Neural progenitor cell (in vitro differentiated cells): ENCODE measurements around the gene WFS1. TPM values are rescaled to one million over a fixed set of nuclear protein-coding genes. Genes with fewer than 3 reads are reported as not detected.

Experiments
- DNase-seq: peaks from one replicate; pipeline ENCODE4 v3.0.0-alpha.2; 2016; ENCODE audit warnings: low spot score
- H2AFZ ChIP-seq: fragments of 200-600 bp; sonication (generic); replicated peaks from 2 replicates; pipeline ENCODE4 v1.6.1; 2016; ENCODE audit warnings: antibody characterized with exemption
- H3F3A ChIP-seq: fragments of 200-600 bp; sonication (generic); 2 replicates; pipeline ENCODE4 v1.6.1; 2016; ENCODE audit warnings: antibody characterized with exemption, low read depth
- H3K27ac ChIP-seq: fragments of 200-600 bp; sonication (generic); 2 replicates; pipeline ENCODE4 v1.5.1; 2016; ENCODE audit warnings: mild to moderate bottlenecking
- H3K27me3 ChIP-seq: fragments of 200-600 bp; sonication (generic); 2 replicates; pipeline ENCODE4 v1.6.1; 2016; ENCODE audit warnings: mild to moderate bottlenecking, moderate library complexity
- H3K36me3 ChIP-seq: fragments of 200-600 bp; sonication (generic); 2 replicates; pipeline ENCODE4 v1.5.1; 2016
- H3K4me1 ChIP-seq: fragments of 200-600 bp; sonication (generic); 2 replicates; pipeline ENCODE4 v1.6.1; 2016; ENCODE audit warnings: mixed run types
- H3K4me2 ChIP-seq: fragments of 200-600 bp; sonication (generic); 2 replicates; pipeline ENCODE4 v1.6.1; 2016
- H3K4me3 ChIP-seq: fragments of 200-600 bp; sonication (generic); 2 replicates; pipeline ENCODE4 v1.5.1; 2016
- H3K79me2 ChIP-seq: fragments of 200-600 bp; sonication (generic); 2 replicates; pipeline ENCODE4 v1.6.1; 2016; ENCODE audit warnings: low read depth
- H3K9ac ChIP-seq: fragments of 200-600 bp; sonication (generic); 2 replicates; pipeline ENCODE4 v1.6.1; 2016
- H3K9me3 ChIP-seq: fragments of 200-600 bp; sonication (generic); 2 replicates; pipeline ENCODE4 v1.5.1; 2016; ENCODE audit warnings: low read depth
- H4K20me1 ChIP-seq: fragments of 200-600 bp; sonication (generic); 2 replicates; pipeline ENCODE4 v1.6.1; 2016; ENCODE audit warnings: low read depth
- H3K27ac Mint-ChIP-seq: 3 replicates; pipeline ENCODE4 v1.8.0; 2021; ENCODE audit warnings: mixed read lengths
- H3K27me3 Mint-ChIP-seq: 2 replicates; pipeline ENCODE4 v1.8.0; 2022; ENCODE audit warnings: low read depth, mild to moderate bottlenecking, inconsistent platforms, moderate library complexity, mixed read lengths; ENCODE audit not compliant: insufficient read depth
- H3K36me3 Mint-ChIP-seq: 3 replicates; pipeline ENCODE4 v1.8.0; 2021; ENCODE audit warnings: mixed read lengths
- H3K4me1 Mint-ChIP-seq: 3 replicates; pipeline ENCODE4 v1.8.0; 2021; ENCODE audit warnings: mixed read lengths
- H3K4me3 Mint-ChIP-seq: 3 replicates; pipeline ENCODE4 v1.8.0; 2021; ENCODE audit warnings: mild to moderate bottlenecking, moderate library complexity, mixed read lengths
- H3K9me3 Mint-ChIP-seq: 3 replicates; pipeline ENCODE4 v1.8.0; 2020; ENCODE audit warnings: mixed read lengths
- CTCF ChIP-seq: fragments of 200-600 bp; sonication (generic); IDR thresholded peaks from 2 replicates; pipeline ENCODE4 v1.5.1; 2017; ENCODE audit warnings: antibody characterized with exemption, mild to moderate bottlenecking
- EZH2 ChIP-seq: fragments of 200-600 bp; sonication (generic); IDR thresholded peaks from 2 replicates; pipeline ENCODE4 v1.6.1; 2017; ENCODE audit warnings: antibody characterized with exemption, mild to moderate bottlenecking, moderate library complexity
- EZH2phosphoT487 ChIP-seq: fragments of 200-600 bp; sonication (generic); IDR thresholded peaks from 2 replicates; pipeline ENCODE4 v1.6.1; 2017; ENCODE audit warnings: antibody characterized with exemption
- total RNA-seq: library from RNA; depleted of rRNA; stranded (reverse); fragments of >200 nt; gene quantifications from 2 replicates; pipeline ENCODE4 v1.2.3, GENCODE V29; 2015; ENCODE audit warnings: low replicate concordance

Gene WFS1
- total RNA-seq, 1 donor from 2014 or later, result 8.8 TPM

DNA sequence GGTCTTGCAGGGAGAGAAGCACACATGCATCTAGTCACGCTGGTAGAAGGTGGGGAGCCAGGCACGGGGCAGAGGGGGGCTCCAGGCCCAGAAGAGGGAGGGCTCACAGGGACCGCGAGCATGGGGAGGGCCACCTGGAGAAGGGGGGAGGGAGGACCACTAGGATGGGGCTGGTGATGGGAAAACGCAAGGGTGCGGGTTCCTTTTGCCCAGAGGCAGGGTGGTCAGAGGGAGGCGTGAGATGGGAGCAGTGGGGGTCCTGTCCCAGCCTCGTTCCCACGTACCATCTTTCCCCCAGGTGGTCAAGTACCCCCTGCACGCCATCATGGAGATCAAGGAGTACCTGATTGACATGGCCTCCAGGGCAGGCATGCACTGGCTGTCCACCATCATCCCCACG is 30.7 kb downstream of the WFS1 start:
- Histone ChIP-seq H3K4me2 (no peak overlapping the region), H3F3A (no peaks in the 10 kb centered on the region), H2AFZ (no peak overlapping the region), H3K36me3 (no peaks in the 10 kb centered on the region), H3K9me3 (no peaks in the 10 kb centered on the region), H4K20me1 (no peaks in the 10 kb centered on the region), H3K27ac (no peak overlapping the region), H3K9ac (no peak overlapping the region), H3K4me3 (no peak overlapping the region), H3K27me3 (no peaks in the 10 kb centered on the region), H3K79me2 (no peaks in the 10 kb centered on the region), H3K4me1 (no peaks in the 10 kb centered on the region)
- Mint-ChIP-seq H3K4me3 (no peak overlapping the region), H3K4me1 (no peaks in the 10 kb centered on the region), H3K9me3 (no peaks in the 10 kb centered on the region), H3K27me3 (peaks cover 2% of the 10 kb centered on the region), H3K36me3 (peaks cover 24% of the 10 kb centered on the region), H3K27ac (no peak overlapping the region)
- DNase-seq, result no peak
- no peak for TF ChIP-seq EZH2
- no peak for TF ChIP-seq EZH2phosphoT487
- no peak for TF ChIP-seq CTCF

DNA sequence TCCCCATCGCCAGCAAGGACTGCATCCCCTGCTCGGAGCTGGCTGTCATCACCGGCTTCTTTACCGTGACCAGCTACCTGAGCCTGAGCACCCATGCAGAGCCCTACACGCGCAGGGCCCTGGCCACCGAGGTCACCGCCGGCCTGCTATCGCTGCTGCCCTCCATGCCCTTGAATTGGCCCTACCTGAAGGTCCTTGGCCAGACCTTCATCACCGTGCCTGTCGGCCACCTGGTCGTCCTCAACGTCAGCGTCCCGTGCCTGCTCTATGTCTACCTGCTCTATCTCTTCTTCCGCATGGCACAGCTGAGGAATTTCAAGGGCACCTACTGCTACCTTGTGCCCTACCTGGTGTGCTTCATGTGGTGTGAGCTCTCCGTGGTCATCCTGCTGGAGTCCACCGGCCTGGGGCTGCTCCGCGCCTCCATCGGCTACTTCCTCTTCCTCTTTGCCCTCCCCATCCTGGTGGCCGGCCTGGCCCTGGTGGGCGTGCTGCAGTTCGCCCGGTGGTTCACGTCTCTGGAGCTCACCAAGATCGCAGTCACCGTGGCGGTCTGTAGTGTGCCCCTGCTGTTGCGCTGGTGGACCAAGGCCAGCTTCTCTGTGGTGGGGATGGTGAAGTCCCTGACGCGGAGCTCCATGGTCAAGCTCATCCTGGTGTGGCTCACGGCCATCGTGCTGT is 31.5 kb downstream of the WFS1 start:
- Mint-ChIP-seq H3K4me1 (peaks cover 5% of the 10 kb centered on the region), H3K36me3 (peaks cover 22% of the 10 kb centered on the region), H3K4me3 (no peak overlapping the region), H3K9me3 (no peaks in the 10 kb centered on the region), H3K27me3 (peaks cover 4% of the 10 kb centered on the region), H3K27ac (no peak overlapping the region)
- Histone ChIP-seq H2AFZ (no peak overlapping the region), H3K9ac (no peak overlapping the region), H3K4me3 (no peak overlapping the region), H3K36me3 (no peaks in the 10 kb centered on the region), H3K79me2 (no peaks in the 10 kb centered on the region), H3K27me3 (no peaks in the 10 kb centered on the region), H3K27ac (no peak overlapping the region), H3F3A (no peaks in the 10 kb centered on the region), H3K4me1 (no peaks in the 10 kb centered on the region), H3K4me2 (no peak overlapping the region), H3K9me3 (no peaks in the 10 kb centered on the region), H4K20me1 (no peaks in the 10 kb centered on the region)
- TF ChIP-seq EZH2phosphoT487, result no peak
- TF ChIP-seq EZH2, result no peak
- TF ChIP-seq CTCF, result no peak
- no peak for DNase-seq

DNA sequence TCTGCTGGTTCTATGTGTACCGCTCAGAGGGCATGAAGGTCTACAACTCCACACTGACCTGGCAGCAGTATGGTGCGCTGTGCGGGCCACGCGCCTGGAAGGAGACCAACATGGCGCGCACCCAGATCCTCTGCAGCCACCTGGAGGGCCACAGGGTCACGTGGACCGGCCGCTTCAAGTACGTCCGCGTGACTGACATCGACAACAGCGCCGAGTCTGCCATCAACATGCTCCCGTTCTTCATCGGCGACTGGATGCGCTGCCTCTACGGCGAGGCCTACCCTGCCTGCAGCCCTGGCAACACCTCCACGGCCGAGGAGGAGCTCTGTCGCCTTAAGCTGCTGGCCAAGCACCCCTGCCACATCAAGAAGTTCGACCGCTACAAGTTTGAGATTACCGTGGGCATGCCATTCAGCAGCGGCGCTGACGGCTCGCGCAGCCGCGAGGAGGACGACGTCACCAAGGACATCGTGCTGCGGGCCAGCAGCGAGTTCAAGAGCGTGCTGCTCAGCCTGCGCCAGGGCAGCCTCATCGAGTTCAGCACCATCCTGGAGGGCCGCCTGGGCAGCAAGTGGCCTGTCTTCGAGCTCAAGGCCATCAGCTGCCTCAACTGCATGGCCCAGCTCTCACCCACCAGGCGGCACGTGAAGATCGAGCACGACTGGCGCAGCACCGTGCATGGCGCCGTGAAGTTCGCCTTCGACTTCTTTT is 32.2 kb downstream of the WFS1 start:
- Histone ChIP-seq H3F3A (no peaks in the 10 kb centered on the region), H2AFZ (no peak overlapping the region), H4K20me1 (no peaks in the 10 kb centered on the region), H3K27ac (no peak overlapping the region), H3K36me3 (no peaks in the 10 kb centered on the region), H3K9ac (no peak overlapping the region), H3K4me2 (no peak overlapping the region), H3K4me1 (no peaks in the 10 kb centered on the region), H3K9me3 (no peaks in the 10 kb centered on the region), H3K27me3 (peaks cover 3% of the 10 kb centered on the region), H3K79me2 (no peaks in the 10 kb centered on the region), H3K4me3 (no peak overlapping the region)
- Mint-ChIP-seq H3K4me3 (no peak overlapping the region), H3K27ac (no peak overlapping the region), H3K36me3 (peaks cover 17% of the 10 kb centered on the region), H3K27me3 (peaks cover 4% of the 10 kb centered on the region), H3K4me1 (peaks cover 10% of the 10 kb centered on the region), H3K9me3 (no peaks in the 10 kb centered on the region)
- no peak for DNase-seq
- TF ChIP-seq EZH2, result no peak
- TF ChIP-seq EZH2phosphoT487, result no peak
- no peak for TF ChIP-seq CTCF
